T-helper 2 cell (primary cell): ENCODE measurements around the gene PPFIBP1.
A peak's percentile ranks its signal among the peaks of the same experiment; 100 is the strongest.
"Not testable (repeated sequence)": the region's sequence is repeated elsewhere in the genome, so short reads cannot be mapped to it uniquely, and the experiment has no call there.

Experiments used
- DNase-seq, 5 experiments: peaks; one replicate each; pipeline versions ENCODE4 v3.0.0 to v3.0.0-alpha.2; 2012 to 2022

The PPFIBP1 gene

DNA sequence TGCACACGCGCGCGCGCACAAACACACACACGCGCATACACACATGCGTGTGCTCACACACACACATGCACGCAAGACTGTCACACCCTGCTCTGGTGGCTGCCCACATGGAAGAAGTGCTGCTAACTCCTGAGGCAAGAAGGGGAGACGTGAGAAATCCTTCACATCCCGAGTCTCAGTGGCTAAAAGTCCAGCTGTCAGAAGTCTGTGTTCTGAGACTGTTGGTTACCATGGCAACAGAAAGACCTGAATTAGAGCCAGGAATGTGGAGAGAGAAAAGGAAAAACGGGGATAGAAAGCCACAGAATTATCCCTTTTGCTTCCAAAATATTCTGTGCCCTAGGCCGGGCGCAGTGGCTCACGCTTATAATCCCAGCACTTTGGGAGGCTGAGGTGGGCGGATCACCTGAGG is 71.2 kb downstream of the PPFIBP1 start:
- DNase-seq = no peak

DNA sequence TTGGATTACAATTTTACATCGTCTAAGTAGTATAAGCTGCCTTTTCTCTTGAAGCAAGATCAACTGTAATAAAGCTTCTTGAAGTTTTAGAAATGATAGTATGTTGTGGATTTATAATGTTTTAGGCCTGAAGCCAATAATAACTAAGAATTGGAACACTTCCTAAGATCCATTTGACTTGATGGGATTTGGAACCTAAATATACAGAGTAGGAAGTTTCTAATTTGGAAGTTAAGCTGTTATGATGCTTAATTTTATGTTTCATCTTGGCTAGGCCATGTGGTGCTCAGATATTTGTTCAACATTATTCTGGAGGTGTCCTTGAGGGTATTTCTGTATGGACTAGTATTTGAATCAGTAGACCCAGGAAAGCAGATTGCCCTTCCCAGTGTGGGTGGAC is 74.9 kb downstream of the PPFIBP1 start:
- DNase-seq = not testable (repeated sequence)

DNA sequence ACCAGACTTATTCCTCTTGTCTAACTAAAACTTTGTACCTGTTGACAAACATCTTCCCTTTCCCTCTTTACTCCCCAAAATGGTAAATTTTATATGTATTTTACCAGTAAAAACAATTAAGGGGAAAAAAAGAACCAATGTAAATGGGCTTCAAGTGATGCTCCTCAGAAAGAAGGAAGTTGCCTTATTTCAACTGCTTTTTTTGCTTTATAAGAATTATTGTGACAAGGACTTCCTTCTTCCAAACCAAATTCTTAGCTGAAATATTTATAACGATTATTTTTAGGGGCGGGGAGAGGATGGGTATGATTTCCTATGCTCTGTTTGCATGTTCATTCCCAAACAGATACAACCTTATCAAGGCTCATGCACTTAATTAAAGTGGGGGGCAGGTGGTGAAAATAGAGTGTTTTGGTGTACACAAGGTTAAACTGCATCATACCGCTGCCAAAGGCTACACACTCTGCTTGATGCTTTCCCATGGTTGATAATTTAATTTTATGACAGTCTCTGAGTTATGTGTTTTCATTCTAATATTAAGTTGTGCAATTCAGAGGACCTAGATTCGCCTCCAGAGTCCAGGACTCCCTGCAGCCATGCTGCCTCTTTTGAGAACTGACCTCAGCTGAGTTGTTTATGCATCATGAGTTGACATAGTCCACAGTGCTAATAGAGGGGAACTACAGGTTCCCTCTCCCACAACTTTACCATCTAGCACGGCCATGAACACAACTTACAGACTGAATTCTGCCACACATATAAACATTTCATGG is 77.2 kb downstream of the PPFIBP1 start:
- DNase-seq = not testable (repeated sequence)

DNA sequence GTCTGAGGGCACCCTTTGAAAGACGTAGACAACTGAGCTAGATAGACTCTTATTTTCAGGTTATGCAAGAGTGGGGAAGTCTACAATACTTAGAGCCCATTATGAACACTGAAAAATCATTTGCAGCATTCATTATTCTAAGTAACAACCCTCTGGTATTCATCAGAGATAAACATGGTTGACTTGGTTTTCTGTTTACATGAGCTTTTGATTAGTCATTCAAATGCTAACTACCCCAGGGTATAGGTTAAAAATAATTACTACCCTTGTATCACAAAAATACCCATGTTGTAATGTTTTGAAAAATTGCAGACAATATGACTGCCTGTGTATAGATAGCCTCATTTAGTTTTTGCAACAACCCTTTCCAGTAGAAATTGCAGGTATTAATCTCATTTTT is 78.5 kb downstream of the PPFIBP1 start:
- no peak for DNase-seq

DNA sequence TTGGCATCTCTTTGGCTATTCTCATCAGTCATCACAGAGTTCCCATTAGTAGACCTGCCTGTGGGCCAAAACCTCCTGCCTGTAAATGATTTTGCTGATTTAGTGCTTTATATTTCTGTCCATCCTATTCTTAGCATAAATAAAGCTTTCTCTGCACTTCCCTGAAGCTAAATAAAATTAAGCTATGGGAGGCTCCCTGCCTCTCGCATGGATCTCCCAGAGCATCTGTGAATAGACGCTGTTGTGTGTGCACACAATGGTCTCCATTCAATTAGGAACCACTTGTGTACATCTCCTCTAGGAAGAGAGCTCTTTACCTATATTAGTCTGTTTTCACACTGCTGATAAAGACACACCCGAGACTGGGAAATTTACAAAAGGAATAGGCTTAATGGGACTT is 80.4 kb downstream of the PPFIBP1 start:
- no peak for DNase-seq

DNA sequence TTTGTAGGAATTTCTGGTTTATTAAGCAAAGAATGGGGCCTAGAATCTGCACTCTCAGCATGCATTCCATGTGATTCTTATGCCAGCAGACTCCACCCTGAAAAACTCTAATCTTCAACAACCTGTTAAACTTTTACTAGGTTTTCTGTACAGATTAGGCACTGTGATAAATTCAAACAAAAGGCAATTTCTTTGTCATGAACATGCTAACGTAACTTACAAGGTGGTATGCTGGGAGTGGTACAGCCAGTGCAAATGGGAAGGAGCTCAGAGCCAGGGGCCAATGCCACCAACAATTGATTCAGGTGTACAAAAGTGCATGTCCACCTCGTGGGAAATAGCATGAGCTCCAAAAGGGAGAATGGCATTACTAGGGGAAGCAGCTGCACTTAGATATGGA is 83.0 kb downstream of the PPFIBP1 start:
- no peak for DNase-seq

DNA sequence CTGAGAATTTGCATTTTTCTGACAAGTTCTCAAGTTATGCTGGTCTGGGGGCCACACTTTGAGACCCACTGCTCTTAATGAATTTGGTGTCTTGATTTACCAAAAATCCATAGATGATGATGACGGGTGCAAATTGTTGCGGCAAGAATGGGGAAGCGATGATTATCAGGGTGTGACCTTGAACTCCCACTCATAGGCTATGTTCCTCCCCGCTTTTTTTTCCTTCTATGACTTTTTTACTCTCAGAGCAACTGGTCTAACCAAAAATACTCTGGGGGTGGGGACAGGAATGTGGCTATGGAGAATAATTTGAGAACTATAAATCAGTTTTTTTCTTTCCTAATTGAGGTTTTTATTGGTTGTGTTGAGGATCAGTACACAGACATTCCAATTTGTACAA is 83.6 kb downstream of the PPFIBP1 start:
- DNase-seq = no peak

DNA sequence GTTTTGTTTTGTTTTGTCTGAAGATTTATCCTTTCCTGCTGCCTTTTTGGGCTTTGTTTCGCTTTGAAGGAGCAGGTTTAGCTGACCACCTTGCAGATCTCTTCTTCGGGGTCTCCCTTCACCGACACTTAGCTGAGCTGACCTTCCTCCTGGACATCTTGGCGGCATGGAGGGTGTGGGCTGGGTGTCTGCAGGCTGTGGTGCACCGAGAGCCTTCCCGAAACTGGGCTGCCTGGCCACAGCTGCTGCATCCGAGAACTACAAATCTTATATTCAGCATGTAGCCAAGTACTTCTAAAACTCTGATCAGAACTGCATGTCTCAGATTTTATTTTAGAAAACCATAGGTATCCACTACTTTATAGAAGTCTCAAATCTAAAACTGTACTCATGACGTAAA is 84.9 kb downstream of the PPFIBP1 start:
- no peak for DNase-seq

DNA sequence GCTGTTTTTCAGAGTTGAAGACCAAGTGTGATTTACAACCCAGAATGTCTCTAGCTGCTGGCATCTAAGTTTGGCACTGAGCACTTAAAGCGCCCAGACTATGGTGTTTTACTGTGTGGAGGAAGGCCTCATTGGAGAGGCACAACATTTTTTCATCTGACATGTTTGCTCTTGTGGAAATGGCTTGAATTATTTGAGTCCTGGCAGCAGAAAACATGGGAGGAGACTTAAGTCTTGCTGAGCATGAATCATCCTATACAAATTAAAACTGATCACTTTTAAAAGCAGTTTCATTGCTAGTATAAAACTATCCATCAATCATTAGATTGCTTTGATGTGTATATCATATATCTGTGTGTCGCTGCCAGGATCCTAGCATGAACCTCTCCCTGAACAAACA is 86.4 kb downstream of the PPFIBP1 start:
- no peak for DNase-seq

DNA sequence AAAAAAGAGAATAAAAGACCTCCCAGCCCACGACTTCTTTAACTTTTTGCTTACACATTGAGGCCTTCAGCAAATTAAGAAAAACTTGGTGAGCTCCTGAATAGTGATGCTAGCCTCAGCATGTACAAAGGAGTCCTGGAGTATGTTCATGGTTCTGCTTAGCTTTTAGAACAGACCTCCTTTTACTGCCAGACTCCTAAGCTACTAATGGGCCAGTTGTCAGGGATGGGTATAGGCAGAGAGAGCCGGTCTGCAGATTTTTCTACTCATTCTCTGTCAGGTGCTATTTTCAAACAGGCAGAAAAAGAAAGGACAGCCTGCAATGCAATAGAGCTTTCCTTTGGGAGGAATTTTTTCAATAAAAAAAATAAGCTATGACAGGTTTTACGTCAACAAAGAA is 90.4 kb downstream of the PPFIBP1 start:
- no peak for DNase-seq

DNA sequence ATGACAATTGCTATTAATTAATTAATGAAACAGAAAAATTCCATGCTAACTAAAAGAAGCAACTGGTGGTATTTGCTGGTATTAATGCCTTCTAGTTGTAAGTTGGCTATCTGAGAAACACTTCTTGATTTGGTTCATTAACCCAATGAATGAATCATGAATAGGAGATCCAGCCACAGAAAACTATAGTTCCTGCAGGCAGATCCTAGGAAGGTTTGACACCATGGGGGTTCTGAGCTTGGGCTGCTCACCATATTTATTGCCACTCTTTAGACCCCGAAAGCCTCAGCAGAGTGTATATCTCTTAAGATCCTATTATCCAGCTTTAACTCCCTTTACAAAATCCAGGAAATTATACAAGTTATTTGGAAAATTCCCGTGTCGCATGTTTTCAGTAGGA is 90.9 kb downstream of the PPFIBP1 start:
- no peak for DNase-seq

DNA sequence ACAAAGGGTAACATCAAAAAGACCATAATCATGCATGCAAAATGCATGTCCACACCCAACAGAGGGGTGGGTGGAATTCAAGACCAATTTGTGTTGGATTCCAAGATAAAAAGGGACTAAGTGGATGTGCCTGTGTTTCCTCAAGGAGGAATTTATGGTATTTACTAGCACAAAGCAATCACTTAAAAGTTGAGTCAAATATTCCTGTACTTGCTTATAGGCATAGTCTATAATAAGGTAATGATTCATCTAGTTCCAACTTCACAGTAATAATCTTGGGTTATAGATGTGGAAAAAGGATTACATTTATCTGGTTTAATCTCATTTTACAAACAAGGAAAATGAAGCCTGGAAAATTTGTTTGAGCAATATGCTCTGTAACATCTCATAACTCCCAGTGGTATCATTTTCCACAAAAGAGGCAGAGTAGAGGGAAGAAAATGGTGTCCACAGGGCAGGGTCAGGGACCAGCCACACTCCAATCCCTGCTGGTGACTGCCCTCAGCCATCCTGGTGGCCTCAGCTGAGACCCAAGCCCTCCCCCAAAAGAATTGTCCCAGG is 91.4 kb downstream of the PPFIBP1 start:
- DNase-seq = no peak

DNA sequence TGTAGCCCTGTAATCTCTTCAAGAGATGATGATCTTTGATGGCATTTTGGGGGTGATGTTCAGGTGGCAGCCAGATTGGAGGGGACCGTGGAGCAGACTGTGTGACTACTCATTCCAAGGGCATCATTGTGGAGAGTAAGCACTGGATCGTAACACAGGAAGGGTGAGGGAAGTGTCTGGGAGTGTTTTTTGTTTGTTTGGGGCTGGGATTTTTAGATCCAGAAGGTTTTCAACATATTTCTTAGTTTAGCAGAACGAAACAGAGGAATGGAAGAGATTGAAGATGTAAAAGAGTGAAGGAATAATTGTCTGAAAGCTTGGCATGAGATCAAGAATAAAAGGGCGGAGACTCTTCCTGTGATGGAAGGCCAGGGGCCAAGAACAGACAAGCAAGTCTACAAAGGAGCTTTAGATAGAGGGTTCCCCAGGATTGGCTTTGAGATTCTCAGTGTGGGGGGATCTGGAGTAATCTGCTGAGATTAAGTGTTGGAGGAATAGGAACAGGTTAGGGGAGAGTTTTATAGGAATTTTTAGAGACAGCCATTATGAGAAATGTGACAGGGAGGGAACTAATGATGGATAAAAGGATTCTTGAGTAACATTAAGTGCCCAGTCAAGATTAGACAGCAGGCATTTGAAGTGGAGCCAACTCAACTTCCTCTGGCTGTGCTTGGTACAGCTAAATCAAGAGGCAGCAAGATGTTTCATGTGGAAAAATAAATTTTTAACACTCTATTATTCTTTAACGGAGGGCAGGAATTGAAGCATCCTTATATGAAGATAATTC is 92.5 kb downstream of the PPFIBP1 start:
- DNase-seq = no peak

DNA sequence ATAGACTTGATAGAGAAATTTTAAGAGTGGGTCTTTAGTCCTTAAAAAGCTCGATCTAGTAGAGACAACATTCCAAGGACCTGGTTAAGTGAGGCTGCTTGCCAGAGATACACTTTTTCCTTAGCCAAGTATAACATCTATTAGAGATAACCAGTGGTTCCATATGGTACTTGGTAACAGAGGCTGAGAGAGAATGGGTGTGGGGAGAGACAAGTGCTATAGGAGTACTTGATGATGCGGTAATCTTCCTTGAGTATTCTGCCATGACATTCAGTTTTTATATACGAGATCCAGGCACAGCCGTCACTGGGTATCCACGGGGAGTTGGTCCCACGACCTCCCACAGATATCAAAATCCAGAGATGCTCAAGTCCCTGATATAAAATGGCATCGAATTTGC is 94.8 kb downstream of the PPFIBP1 start:
- DNase-seq = no peak

DNA sequence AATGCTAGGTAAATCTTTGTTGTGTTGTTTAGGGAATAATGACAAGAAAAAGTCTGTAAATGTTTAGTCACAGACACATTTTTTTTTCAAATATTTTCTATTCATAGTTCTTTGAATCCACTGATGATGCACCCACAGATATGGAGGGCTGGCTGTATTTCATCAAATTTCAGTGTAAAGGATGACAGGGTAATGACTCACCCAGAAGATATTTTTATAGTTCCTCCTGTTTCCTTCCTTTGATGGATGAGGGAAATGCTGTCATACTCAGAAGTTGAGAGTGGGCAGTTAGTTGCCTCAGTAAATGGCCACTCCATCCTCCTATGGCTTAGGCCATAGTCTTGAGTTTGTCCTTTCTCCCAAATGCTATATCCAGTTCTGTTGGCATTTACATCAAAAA is 95.3 kb downstream of the PPFIBP1 start:
- DNase-seq = no peak

DNA sequence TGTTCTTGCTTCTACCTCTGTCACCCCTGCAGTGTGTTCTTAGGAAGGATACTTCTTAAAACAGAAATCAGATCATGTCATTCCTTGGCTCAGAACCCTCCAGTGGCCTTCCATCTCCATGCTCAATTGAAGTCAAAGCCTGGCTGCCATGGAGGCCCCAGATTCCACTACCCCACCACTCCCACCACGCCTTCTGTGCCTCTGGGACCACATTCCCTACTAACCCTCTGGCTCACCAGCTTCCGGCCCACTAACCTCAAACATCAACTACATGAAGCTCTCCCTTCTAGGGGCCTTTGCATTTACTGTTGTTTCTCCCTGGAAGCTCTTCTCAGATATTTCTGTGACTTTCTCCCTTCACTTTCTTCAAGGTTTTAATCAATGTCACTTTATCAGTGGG is 96.1 kb downstream of the PPFIBP1 start:
- DNase-seq = no peak

DNA sequence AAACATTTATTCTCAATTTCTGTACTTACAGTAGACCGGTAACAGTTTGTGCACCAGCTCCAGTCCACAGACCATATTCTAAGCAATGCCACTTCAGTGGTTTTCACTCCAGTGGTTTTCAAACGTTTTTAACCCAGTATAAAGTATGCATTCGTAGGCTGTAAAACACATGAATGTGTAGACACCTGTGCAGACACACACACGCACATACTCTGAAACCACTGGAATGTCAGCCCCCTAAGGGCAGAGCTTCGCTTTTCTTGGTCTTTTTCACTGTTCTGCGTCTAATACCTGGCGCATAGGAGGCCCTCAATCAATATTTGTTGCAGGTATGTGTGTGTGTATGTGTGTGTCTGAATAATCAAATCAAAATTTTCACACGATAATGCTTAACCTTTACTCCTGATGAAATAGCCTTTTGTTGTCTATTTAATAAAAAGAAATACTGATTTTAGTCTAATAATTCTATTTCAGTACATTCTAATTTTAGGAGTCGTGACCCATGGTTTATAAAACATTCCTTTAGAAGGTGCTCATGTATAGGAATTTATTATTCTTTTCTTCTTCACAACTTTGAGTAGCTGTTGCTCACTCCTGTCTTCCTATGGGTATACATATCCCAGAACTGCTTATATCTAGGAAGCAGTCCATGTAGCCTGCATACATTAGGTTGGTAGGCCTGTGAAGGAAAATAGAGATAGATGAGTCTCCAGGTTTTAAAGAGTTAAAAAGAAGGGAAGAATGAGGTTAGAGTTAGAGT is 98.6 kb downstream of the PPFIBP1 start:
- DNase-seq = no peak

DNA sequence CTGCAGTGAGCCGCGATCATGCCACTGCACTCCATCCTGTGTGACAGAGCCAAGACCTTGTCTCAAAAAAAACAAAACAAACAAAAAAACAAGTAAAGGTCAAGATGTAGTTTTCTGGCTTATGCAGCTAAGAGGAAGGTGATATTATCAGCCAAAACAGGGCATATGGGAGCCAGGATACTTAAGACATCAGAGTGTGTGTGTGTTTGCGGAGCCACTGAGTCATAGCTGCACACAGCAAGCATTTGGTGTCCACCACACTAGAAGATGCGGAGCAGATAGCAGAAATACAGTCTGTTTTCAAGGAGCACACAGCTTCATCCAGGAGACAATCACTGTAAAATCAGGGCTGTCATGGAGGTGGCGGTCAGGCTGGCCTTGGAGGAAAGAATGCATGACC is 99.6 kb downstream of the PPFIBP1 start:
- peak in 1 of 5 experiments; percentile 14 for DNase-seq

DNA sequence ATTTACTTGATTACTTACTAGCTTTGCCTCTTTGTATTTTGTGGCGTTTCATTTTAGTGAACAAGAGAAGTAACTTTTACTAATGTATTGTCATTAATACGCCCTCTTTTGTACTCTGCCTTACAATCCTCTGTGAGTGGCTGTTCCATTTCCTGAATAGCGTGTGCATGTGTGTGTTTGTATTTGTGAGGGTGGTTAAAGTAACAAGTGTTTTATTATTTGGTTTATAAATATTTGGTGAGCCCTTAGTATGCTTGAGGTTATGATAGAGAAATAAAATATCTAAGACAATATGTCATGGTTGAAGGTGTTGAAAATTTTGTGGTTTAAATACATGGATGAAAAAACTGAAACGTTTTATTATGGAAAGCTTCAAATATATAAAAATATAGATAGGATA is 100.6 kb downstream of the PPFIBP1 start:
- no peak for DNase-seq

DNA sequence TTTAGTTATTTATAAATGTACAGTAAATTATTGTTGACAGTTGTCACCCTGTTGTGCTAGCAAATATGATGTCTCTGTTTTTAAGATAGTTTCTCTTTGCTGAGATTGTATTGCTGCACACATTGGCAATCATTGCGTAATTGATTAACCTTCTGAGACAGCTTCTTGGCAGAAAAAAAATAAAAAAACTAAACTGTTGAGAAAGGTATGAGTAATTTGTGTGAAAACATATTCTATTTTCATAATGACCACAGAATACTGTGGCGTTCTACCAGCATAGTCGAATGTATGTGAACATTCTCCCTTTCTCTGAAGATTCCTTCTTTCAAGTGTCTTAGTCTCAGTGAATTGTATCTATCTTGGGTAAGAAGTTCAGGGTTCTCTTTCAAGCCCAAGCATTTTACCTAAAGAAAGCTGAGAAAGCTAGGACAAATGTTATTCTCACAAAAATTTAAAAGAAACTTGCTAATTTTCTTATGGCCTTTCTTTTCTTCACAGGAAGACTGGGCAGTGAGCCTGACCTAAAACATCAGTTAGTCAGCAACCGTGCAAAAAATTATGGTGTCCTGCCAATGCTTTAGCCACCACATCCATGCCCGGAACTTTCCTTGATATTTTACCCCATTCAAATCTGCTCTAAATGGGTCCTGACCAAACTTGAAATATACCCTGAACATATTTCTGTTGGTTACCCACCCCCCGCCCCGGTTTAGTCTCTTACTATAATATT is 103.3 kb downstream of the PPFIBP1 start:
- DNase-seq = peak in 1 of 5 experiments; percentile 56

DNA sequence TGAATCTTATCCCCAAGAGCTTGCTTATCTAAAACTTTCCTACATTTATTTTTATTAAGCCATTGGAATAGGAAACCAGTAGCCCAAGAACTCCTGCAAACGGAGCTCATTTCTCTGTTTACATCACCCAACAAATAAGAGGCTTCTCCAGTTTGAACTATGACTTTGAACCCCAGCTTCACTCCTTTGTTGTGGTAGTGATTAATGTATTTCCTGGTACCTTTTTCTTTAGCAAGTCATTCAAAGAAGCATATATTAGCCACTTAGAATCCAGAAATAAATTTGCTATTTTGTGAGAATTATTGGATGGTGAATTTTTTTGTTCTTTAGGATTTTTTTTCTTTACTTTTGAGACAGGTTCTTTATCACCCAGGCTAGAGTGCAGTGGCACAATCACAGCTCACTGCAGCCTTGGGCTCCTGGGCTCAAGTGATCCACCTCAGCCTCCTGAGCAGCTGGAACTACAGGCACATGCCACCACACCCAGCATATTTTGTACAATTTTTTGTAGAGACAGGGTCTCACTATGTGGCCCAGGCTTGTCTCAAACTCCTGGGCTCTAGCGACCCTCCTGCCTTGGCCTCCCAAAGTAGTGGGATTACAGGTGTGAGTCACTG is 104.0 kb downstream of the PPFIBP1 start:
- DNase-seq = not testable (repeated sequence)

DNA sequence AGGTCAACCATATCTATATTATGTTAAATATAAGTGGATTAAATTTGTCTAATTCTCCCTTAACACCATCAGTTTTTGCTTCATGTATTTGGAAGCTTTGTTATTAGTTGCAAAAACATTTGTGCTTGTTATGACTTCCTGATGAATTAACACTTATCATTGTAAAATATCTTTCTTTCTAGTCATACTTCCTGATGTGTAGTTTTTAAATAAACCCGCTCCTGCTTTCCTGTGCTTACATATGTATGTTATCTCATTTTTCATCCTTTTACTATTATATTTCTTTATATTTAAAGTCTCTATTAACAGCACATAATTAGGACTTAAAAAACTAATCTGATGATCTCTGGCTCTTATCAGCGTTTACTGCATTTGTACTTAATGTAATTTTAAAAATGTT is 106.2 kb downstream of the PPFIBP1 start:
- not testable (repeated sequence) for DNase-seq
